Naive B cell (primary cell): ENCODE data around the gene ABCC3. TPM values are rescaled to one million over a fixed set of nuclear protein-coding genes. Genes with fewer than 3 reads are reported as not detected.
A peak's percentile ranks its signal among the peaks of the same experiment; 100 is the strongest.
"Not testable (repeated sequence)": the region's sequence is repeated elsewhere in the genome, so short reads cannot be mapped to it uniquely, and the experiment has no call there.

Source experiments
- ATAC-seq, 2 donors: fragments of 150-1000 bp; cut with Tn5 transposase; 2 replicates each; pipeline ENCODE4 v1.10.0; 2021; ENCODE audit warnings: low read depth in 2 of 2, mild to moderate bottlenecking in 2 of 2, moderate library complexity in 2 of 2
- DNase-seq: peaks from one replicate; pipeline ENCODE4 v3.0.0; 2022
- H3K27ac Mint-ChIP-seq, 6 donors: one replicate each; pipeline ENCODE4 v1.8.0; 2020 to 2022; ENCODE audit warnings: mild to moderate bottlenecking in 6 of 6, mixed read lengths in 6 of 6, moderate library complexity in 5 of 6, inconsistent platforms in 2 of 6
- H3K27me3 Mint-ChIP-seq, 3 donors: one replicate each; pipeline ENCODE4 v1.8.0; 2021 to 2022; ENCODE audit warnings: mixed read lengths in 3 of 3, mild to moderate bottlenecking in 1 of 3
- H3K36me3 Mint-ChIP-seq, 2 donors: one replicate each; pipeline ENCODE4 v1.8.0; 2020 to 2022; ENCODE audit warnings: mixed read lengths in 2 of 2, inconsistent platforms in 1 of 2, mild to moderate bottlenecking in 1 of 2
- H3K4me1 Mint-ChIP-seq, 3 donors: one replicate each; pipeline ENCODE4 v1.8.0; 2020 to 2022; ENCODE audit warnings: mixed read lengths in 3 of 3, inconsistent platforms in 1 of 3, mild to moderate bottlenecking in 1 of 3, moderate library complexity in 1 of 3
- H3K4me3 Mint-ChIP-seq, 8 donors: one replicate each; pipeline ENCODE4 v1.8.0; 2020 to 2022; ENCODE audit warnings: mild to moderate bottlenecking in 8 of 8, mixed read lengths in 8 of 8, moderate library complexity in 8 of 8, inconsistent platforms in 2 of 8
- H3K9me3 Mint-ChIP-seq, 7 donors: one replicate each; pipeline ENCODE4 v1.8.0; 2020 to 2022; ENCODE audit warnings: mixed read lengths in 7 of 7, mild to moderate bottlenecking in 5 of 7, inconsistent platforms in 2 of 7, moderate library complexity in 1 of 7
- polyA plus RNA-seq, 6 donors: library from polyadenylated mRNA; unstranded; fragments of 300-500 nt; fragmentation: Illumina TruSeq; gene quantifications; one replicate each; pipeline ENCODE4 v1.2.3, GENCODE V29; 2021; ENCODE audit warnings: low read depth in 6 of 6

ABCC3 gene
- polyA plus RNA-seq, 6 donors from 2014 or later = 0.44 to 0.99 (median 0.76) TPM; not detected in 2

- Mint-ChIP-seq H3K4me1 (peaks cover 16 to 23% (median 21%) of the 10 kb centered on the region in 3 donors), H3K27me3 (no peaks in the 10 kb centered on the region), H3K36me3 (no peaks in the 10 kb centered on the region), H3K4me3 (no peak overlapping the region), H3K27ac (no peak overlapping the region), H3K9me3 (no peaks in the 10 kb centered on the region)
- ATAC-seq = no peak
- DNase-seq = no peak
These were observed 78.0 kb downstream of the ABCC3 start for GRCh38 chr17:50712641-50713040.

- ATAC-seq (no peak), DNase-seq (no peak)
- H3K27me3 Mint-ChIP-seq = no peaks in the 10 kb centered on the region
- no peaks in the 10 kb centered on the region for H3K36me3 Mint-ChIP-seq
- no peaks in the 10 kb centered on the region for H3K9me3 Mint-ChIP-seq
- peaks cover 12 to 17% (median 12%) of the 10 kb centered on the region in 3 donors for H3K4me1 Mint-ChIP-seq
- peak overlapping the region in 1 of 8 donors; percentile 44 for H3K4me3 Mint-ChIP-seq
- H3K27ac Mint-ChIP-seq = no peak overlapping the region
These were observed 80.8 kb downstream of the ABCC3 start for GRCh38 chr17:50715471-50715870.

- ATAC-seq = peak; percentile 91 to 93
- DNase-seq = peak; percentile 95
- H3K27ac Mint-ChIP-seq = peak within 1 kb of the TSS; percentile 98 to 99 (median 99)
- no peaks in the 10 kb centered on the region for H3K27me3 Mint-ChIP-seq
- no peaks in the 10 kb centered on the region for H3K36me3 Mint-ChIP-seq
- peaks cover 30 to 48% (median 45%) of the 10 kb centered on the region in 3 donors for H3K4me1 Mint-ChIP-seq
- peak within 1 kb of the TSS; percentile 93 to 99 (median 98) for H3K4me3 Mint-ChIP-seq
- H3K9me3 Mint-ChIP-seq = no peaks in the 10 kb centered on the region
These were observed 84.7 kb downstream of the ABCC3 start, which contains the start of gene LUC7L3 for GRCh38 chr17:50719144-50719923. LUC7L3 (plus strand) TSS chr17:50719603; CDS start chr17:50719733, 130 bp downstream.

- peak overlapping the region; percentile 93 to 99 (median 98) for H3K4me3 Mint-ChIP-seq
- H3K27ac Mint-ChIP-seq = peak overlapping the region; percentile 65 to 99 (median 98)
- H3K36me3 Mint-ChIP-seq = no peaks in the 10 kb centered on the region
- no peaks in the 10 kb centered on the region for H3K27me3 Mint-ChIP-seq
- DNase-seq (no peak), ATAC-seq (no peak)
- H3K4me1 Mint-ChIP-seq = peaks cover 30 to 54% (median 45%) of the 10 kb centered on the region in 3 donors
- H3K9me3 Mint-ChIP-seq = no peaks in the 10 kb centered on the region
These were observed 85.5 kb downstream of the ABCC3 start for GRCh38 chr17:50719924-50720794.

GRCh38 chr17:50721194-50722010 is 86.7 kb downstream of the ABCC3 start:
- H3K27ac Mint-ChIP-seq = peak overlapping the region; percentile 20 to 98 (median 83)
- H3K9me3 Mint-ChIP-seq = no peaks in the 10 kb centered on the region
- no peak for DNase-seq
- ATAC-seq = no peak
- H3K4me1 Mint-ChIP-seq = peaks cover 36 to 60% (median 52%) of the 10 kb centered on the region in 3 donors
- no peaks in the 10 kb centered on the region for H3K36me3 Mint-ChIP-seq
- H3K4me3 Mint-ChIP-seq = peak overlapping the region; percentile 93 to 99 (median 98)
- H3K27me3 Mint-ChIP-seq = no peaks in the 10 kb centered on the region

- Mint-ChIP-seq H3K4me3 (peak overlapping the region in 7 of 8 donors; percentile 31 to 98 (median 75)), H3K27me3 (no peaks in the 10 kb centered on the region), H3K4me1 (peaks cover 46 to 72% (median 61%) of the 10 kb centered on the region in 3 donors), H3K9me3 (peaks cover 0 to 4% (median 0%) of the 10 kb centered on the region in 7 donors), H3K27ac (peak overlapping the region in 1 of 6 donors; percentile 76), H3K36me3 (peaks cover 7% of the 10 kb centered on the region in 2 donors)
- ATAC-seq (no peak), DNase-seq (no peak)
These were observed 88.1 kb downstream of the ABCC3 start for GRCh38 chr17:50722746-50723145.

GRCh38 chr17:50724622-50725021 is 89.9 kb downstream of the ABCC3 start:
- not testable (repeated sequence) for H3K4me3 Mint-ChIP-seq, H3K9me3 Mint-ChIP-seq, DNase-seq, ATAC-seq, H3K36me3 Mint-ChIP-seq, H3K27me3 Mint-ChIP-seq
- H3K27ac Mint-ChIP-seq = peak overlapping the region in 1 of 6 donors; percentile 69
- peaks cover 53 to 80% (median 56%) of the 10 kb centered on the region in 3 donors for H3K4me1 Mint-ChIP-seq

- peaks cover 41 to 78% (median 44%) of the 10 kb centered on the region in 3 donors for H3K4me1 Mint-ChIP-seq
- DNase-seq (no peak), ATAC-seq (no peak)
- peaks cover 7 to 8% of the 10 kb centered on the region in 2 donors for H3K36me3 Mint-ChIP-seq
- H3K9me3 Mint-ChIP-seq = peaks cover 0 to 4% (median 0%) of the 10 kb centered on the region in 7 donors
- peak overlapping the region in 1 of 6 donors; percentile 77 for H3K27ac Mint-ChIP-seq
- H3K27me3 Mint-ChIP-seq = no peaks in the 10 kb centered on the region
- H3K4me3 Mint-ChIP-seq = peak overlapping the region in 4 of 8 donors; percentile 6 to 57 (median 46)
These were observed 91.3 kb downstream of the ABCC3 start for GRCh38 chr17:50725769-50726655.

GRCh38 chr17:50728112-50728429 is 93.4 kb downstream of the ABCC3 start:
- DNase-seq (no peak), ATAC-seq (no peak)
- peaks cover 7 to 8% of the 10 kb centered on the region in 2 donors for H3K36me3 Mint-ChIP-seq
- peaks cover 39 to 75% (median 43%) of the 10 kb centered on the region in 3 donors for H3K4me1 Mint-ChIP-seq
- H3K4me3 Mint-ChIP-seq = no peak overlapping the region
- H3K27me3 Mint-ChIP-seq = no peaks in the 10 kb centered on the region
- H3K9me3 Mint-ChIP-seq = peaks cover 0 to 4% (median 0%) of the 10 kb centered on the region in 7 donors
- no peak overlapping the region for H3K27ac Mint-ChIP-seq

GRCh38 chr17:50728881-50729765 is 94.4 kb downstream of the ABCC3 start:
- peaks cover 7 to 8% of the 10 kb centered on the region in 2 donors for H3K36me3 Mint-ChIP-seq
- H3K9me3 Mint-ChIP-seq = peaks cover 0 to 4% (median 0%) of the 10 kb centered on the region in 7 donors
- DNase-seq = no peak
- no peak for ATAC-seq
- H3K27ac Mint-ChIP-seq = peak overlapping the region in 1 of 6 donors; percentile 59
- H3K27me3 Mint-ChIP-seq = no peaks in the 10 kb centered on the region
- H3K4me3 Mint-ChIP-seq = no peak overlapping the region
- H3K4me1 Mint-ChIP-seq = peaks cover 36 to 69% (median 39%) of the 10 kb centered on the region in 3 donors
